RPMI7951 (cell line): ENCODE data around the gene DENR. TPM values are rescaled to one million over a fixed set of nuclear protein-coding genes. Genes with fewer than 3 reads are reported as not detected.

ENCODE experiments used
- DNase-seq: peaks from one replicate; pipeline ENCODE4 v3.0.0-alpha.2; 2012; ENCODE audit warnings: low read depth
- total RNA-seq: library from RNA; depleted of rRNA; stranded (reverse); fragments of >200 nt; shearing (Covaris generic); gene quantifications from 2 replicates; pipeline ENCODE4 v1.2.3, GENCODE V29; 2014; rRNA removed

Gene DENR
- total RNA-seq, 1 experiment from 2014 or later = 41.9 TPM

- no peak for DNase-seq
Measured at GRCh38 chr12:122819209-122819785, 66.7 kb downstream of the DENR start.

- DNase-seq = no peak
Measured at GRCh38 chr12:122820138-122820537, 67.5 kb downstream of the DENR start.

Other genes with a start within 250 kb of the DENR start
- gene RSRC2, start 225.9 kb upstream of the DENR start, total RNA-seq = 43.1 and 49.3 TPM in 2 replicates
- 45.2 and 57.9 TPM in 2 replicates for gene KNTC1, start 225.6 kb upstream of the DENR start, total RNA-seq
- gene HCAR2, start 49.5 kb upstream of the DENR start, total RNA-seq = not detected in 2 replicates
- gene HCAR3, start 36.0 kb upstream of the DENR start, total RNA-seq = not detected in 2 replicates
- gene HCAR1, start 22.0 kb upstream of the DENR start, total RNA-seq = 1.2 and 1.3 TPM in 2 replicates
- gene CCDC62, start 21.7 kb downstream of the DENR start, total RNA-seq = 0.10 and 0.12 TPM in 2 replicates
- gene HIP1R, start 82.6 kb downstream of the DENR start, total RNA-seq = 3.8 and 4.2 TPM in 2 replicates
- gene VPS37B, start 143.3 kb downstream of the DENR start, total RNA-seq = 35.8 and 56.9 TPM in 2 replicates
- 7.0 and 10.9 TPM in 2 replicates for gene ABCB9, start 213.6 kb downstream of the DENR start, total RNA-seq
- gene OGFOD2, start 222.4 kb downstream of the DENR start, total RNA-seq = 5.7 and 8.4 TPM in 2 replicates
- 101 and 174 TPM in 2 replicates for gene ARL6IP4, start 227.9 kb downstream of the DENR start, total RNA-seq